HG03045 (cell line): ENCODE results near the gene BSND.

Source experiments
- ATAC-seq: cut with Tn5 transposase; IDR thresholded peaks from one replicate; pipeline ENCODE4 v1.9.1; 2021; ENCODE audit warnings: mild to moderate bottlenecking, moderate library complexity; ENCODE audit not compliant: unreplicated experiment

The BSND gene

DNA sequence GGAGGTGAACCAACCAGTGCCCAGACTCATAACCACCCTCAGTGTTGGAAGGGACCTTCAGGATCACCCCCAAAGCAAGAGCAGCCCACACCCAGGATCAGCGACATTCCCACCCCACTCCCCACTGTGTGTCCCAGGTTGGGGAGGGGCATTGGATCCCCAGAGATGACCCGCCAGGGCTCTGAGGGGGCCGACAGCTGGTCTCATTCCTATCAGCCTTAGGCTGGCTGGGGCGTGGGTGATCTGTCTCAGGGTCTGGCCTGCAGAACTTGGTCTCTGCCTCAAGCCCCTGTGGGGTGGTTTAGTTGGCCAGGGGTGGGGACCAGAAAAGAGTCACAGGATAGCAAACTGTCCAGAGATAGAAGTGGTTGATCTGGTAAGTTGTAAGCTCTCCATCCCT lies 7.8 kb upstream of the BSND start:
- ATAC-seq = no peak

DNA sequence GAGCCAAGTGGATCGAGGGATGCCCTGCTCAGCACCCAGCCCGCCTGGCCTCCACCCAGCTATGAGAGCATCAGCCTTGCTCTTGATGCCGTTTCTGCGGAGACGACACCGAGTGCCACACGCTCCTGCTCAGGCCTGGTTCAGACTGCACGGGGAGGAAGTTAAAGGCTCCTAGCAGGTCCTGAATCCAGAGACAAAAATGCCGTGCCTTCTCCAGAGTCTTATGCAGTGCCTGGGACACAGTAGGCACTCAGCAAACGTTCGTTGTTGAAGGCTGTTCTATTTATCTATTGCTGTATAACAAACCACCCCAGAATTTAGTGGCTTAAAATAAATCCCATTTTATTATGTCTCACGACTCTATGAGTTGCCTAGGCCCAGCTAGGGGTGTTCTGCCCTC lies 6.8 kb upstream of the BSND start:
- no peak for ATAC-seq

DNA sequence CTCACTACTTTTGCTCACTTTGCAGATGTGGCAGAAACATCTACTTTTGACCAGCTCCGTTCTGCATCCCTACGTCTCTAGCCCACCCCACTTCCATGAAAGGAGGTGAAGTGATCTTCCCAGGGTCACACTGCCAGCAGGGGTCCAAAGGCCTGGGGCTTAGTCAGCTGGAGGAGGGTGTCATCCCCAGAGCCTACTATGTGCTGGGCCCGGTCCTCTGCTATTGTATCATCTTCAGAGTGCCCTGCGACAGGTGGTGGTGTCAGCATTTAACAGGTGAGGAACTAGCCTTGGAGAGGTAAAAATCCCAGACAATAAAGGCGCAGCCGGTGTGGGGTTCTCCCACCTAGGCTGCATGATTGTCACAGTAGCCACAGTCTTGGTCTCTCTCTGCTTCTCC lies 5.6 kb upstream of the BSND start:
- ATAC-seq = no peak

DNA sequence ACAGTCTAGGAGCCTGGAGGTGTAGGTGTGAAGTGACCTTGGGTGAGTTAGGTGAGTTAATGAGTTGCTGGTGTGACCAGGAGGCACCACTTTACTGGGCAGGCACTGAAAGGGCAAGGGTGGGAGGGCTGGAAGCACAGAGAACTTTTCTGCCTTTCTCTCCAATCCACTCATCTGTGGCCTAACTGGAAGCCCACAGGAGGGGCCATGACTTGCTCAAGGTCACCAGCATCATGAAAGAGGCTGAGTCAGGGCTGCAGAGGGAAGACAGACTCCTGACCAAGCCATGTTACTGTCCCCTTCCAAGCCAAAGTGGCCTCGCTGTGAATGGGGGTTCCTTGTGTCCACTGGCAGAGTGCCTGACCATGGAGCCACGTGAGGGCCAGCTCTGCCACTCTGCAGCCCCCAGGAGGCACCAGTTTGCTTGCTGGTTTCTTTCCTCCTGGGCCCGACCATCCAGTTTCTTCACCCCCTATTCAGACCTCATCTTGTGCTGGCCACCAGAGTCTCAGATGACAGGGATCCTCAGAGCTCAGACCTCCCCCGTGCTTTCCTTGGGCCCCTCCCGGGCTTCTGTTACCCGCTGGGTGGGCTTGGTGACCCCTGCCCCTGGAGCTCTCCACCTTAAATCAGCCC lies 4.3 kb upstream of the BSND start:
- ATAC-seq = no peak

DNA sequence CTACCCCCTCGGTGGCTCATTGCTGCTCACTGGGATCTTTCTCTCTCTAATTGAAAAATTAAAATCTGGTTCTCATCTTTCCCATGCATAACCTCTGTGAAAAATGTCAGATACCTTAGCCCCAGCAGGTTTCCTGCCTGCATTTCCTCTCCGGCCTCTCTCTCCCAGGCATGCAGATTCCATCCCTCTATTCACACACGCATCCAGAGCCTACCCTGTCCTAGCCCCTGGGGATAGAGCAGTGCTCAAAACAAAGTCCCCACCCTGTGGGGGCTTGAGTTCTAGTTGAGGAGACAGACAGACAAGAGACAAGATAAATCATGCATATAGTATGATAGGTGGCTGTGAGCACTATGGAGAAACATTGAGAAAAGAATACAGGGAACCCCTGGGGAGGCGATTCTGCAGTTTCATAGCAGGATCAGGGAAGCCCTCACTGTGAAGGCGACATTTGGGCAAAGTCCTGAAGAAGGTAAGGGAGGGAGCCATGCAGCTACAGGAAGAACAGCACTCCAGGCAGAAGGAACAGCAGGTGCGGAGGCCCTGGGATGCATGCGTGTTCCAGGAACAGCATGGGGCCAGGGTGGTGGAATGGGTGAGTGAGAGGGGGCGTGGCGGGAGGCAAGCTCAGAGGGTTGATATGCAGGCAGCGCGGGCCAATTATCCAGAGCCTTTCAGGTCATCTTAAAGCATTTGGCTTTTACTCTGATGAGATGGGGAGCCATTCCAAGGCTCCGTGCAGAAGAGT lies 3.5 kb upstream of the BSND start:
- no peak for ATAC-seq

DNA sequence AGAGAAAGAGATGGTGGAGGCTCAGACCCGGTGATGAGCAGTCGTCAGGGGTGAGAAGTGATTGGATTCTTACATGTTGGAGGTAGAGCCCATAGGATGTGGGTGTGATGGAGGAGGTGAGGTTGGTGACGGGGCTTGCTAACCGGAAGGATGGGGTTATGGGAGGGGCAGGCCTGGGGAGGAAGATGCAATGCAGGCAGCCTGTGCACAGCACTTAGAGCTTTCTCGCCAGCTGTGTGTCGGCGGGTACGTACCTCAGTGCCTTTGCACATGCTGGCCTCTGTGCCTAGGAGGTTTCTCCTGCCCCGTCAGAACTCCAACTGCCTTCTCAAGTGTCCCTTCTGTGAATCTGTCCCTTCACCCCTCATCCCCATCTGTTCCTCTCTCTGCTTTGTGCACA lies 2.9 kb upstream of the BSND start:
- ATAC-seq = no peak

DNA sequence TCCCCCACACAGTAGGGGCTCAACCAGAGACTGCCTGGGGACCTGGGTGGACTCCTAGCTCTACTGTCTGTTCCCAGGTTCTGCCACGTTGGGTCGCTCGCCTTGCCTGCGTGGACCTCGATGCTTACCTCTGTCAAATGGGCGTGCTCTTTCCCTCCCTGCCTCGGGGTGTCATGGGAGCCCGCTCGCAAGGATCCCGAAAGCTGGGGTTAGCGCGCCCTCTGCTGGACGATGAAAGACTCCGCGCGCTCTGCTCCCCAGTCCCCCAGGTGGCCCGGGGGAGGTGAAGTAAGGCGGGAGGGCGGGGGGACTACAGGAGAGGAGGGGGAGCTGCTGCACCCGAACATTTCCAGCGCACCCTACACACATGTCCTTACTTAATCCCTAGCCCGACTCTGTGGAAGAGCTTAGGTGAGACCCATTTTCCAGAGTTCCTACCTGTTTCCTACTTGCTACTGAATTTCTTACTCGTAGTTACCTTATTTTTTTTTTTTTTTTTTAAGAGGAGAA lies 2.3 kb upstream of the BSND start:
- ATAC-seq = no peak

DNA sequence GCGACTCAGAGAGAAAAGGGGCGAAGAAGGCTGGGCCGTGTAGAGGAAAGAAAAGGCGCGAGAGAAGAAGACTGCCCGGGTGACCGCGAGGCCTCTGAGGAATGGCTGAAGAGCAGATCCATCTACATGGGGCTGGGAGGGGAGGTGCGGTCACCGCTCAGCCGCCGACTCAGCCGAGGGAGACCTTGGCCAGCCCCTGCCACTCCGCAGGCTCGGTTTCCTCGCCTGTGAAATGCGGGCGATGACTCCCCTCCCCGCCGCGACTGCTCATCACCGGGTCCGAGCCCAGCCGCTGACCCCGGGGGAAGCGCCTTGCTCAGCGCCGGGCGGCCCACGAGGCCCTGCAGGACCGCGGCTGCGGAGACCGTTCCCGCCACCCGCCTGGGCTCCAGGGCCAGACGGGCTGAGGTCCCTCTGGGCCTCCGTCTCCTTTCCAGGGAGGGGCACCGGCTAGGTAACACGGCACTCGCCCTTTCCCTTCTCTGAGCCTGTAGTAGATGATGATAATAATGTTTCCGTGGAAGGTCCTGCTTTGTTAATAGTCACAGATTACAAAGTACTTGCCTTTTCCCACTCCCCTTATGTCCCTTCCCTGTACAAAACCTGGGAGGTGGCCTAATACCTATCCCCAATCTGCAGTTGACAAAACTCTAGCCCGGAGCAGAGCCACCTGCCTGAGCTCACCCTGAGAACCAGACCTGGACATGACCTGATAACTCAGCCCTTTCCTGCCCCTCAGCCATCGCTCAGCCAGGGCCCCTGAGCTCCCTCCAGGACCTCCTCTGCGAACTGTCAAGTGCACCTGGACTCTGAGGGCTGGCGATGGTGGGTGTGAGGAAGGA lies 1.6 kb upstream of the BSND start:
- no peak for ATAC-seq

DNA sequence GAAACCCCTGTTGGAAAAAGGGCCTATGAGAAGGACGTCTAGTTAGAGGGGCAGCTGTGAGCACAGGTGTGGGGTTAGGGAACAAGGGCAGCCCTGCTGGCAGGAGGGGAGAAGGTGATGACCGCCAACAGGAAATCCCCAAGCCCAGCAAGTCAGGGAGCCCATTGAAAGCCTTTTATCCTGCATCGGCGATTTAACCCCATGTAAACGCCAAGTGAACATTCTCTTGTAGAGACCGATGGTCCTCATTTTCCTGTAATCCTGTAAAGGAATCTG lies 1.1 kb upstream of the BSND start:
- no peak for ATAC-seq

DNA sequence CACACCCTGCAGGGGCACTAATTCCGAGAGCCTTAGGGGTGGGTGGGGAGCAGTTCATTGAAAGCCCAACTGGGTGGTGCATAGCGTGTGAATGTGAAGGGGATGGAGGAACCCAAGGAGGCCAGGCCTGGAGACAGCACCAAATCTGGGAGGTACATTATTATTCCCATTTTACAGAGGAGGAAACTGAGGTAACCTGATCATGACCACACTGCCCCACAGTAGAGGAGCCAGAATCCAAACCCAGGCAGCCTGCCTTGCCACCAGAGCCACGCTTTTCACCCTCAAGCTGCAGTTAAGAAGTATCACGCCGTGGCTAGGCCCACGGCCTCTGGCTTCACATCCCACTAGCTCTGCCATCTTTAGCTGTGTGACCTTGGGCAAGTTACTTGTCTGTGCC lies 633 bp upstream of the BSND start:
- ATAC-seq = no peak

DNA sequence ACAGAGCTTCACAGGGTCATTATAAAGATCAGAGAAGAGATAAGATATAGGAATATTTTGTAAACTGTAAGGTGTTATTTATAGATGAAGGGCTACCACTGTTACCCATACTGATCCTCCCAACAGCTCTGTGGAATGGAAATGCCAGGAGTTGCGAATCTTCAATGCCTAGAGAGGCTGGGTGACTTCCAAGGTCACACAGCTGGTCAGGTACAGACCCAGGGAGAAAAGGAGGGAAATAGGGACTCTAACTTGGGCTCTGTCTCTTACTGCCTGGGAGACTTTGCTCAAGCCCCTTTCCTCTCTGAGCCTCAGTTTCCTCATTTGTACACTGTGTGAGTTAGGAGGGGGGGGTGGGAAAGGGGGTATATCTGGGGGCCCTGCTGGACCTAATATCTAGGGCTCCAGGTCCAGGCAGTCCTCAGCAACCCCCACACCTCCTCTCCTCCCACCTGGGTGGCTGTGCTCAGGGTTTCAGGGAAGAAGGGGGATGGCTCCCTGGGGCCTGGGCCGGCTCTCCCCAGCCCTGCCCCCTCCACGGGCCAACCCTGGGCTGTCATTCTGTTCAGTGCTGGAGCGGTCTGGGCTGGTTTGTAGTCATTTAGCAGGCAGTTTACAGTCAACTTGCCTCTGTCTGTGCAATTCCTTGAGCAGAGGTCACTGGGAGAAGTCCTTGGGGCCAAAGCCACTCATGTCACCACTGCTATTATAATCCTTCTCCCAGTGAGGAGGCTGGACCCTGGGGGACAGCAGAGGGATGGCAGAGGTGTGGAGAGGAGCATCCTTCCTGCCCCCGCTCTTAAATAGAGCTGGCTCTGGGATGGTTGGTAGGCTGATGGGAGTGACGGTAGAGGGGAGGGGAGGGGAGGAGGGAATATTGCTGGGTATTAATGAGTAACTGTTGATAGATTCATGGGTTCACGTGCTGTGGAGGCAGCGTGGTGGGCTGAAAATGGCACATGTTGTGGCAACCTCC lies 1.7 kb downstream of the BSND start:
- ATAC-seq = no peak

DNA sequence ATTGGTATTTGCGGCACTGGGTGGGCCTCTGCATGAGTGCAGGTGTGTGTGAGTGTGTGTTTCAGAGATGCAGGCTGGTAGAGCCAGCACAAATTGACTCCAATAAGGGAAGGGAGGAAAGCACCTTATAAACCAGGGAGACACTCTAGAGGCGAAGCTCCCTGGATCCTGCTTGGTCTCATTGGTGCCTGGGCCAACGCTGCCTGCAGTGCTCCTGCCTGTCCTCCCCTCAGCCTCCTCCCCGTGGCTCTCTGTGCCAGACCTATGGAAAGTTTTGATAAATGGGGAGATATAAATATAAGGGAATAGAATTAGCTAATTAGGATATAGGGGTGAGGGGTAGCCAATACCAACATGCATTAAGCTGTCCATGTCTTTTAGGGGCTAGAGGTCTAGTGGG lies 2.6 kb downstream of the BSND start:
- ATAC-seq = no peak

DNA sequence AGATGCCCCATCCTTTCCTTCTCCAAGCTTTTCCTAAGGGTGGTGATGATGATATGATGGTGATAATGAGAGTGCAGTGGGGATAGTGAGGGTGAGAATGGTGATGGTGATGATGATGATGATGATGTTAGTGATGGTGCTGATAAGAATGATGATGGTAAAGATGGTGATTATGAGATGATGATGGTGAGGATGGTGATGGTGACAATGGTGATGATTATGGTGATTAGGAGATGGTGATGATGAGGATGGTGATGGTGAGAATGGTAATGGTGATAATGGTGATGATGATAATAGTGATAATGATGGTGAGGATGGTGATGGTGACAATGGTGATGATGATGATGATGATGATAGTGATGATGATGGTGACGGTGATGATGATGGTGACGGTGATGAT lies 4.0 kb downstream of the BSND start:
- ATAC-seq = no peak

DNA sequence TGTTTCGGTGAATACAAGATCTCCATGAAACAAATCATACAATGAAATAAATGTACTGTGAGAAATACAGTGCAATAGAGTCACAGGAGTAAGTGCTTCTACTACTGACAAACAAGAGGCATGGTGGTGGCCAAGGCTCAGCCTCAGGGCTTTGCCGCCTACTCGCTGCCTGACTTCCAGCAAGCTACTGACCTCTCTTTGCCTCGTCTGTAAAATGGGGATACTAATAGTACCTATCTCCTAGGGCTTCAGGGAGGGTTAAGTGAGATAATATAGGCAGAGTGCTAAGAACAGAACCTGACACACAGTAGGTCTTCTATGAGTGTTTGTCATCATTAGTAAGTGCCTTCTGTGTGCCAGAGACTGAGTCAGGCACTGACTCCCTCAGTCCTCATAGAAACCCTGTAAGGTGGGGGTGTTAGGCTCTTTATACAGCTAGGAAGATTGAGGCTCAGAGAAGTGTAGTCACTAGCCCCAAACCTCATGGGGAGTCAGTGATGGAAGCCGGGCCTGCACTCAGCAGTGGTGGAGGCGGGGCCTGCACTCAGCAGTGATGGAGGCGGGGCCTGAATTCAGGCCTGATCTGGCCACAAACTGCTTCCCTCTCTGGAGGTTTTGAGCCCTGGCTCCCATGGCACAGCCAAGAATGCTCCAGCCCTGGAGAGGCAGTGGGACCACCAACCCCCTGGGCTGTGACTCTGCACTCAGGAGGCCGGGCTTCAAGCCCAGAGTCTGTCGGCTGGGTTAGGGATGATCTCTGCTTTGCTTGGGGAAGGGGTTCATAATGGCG lies 6.8 kb downstream of the BSND start:
- no peak for ATAC-seq

DNA sequence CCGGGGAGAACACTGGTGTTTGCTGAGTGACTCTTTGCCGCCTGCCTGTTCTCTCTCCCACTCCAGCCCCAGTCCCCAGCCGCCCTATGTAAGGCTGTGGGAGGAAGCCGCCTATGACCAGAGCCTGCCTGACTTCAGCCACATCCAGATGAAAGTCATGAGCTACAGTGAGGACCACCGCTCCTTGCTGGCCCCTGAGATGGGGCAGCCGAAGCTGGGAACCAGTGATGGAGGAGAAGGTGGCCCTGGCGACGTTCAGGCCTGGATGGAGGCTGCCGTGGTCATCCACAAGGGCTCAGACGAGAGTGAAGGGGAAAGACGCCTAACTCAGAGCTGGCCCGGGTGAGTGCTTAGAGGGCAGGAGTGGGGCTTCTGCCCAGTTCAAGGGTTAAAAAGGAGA lies 8.2 kb downstream of the BSND start:
- ATAC-seq = no peak

DNA sequence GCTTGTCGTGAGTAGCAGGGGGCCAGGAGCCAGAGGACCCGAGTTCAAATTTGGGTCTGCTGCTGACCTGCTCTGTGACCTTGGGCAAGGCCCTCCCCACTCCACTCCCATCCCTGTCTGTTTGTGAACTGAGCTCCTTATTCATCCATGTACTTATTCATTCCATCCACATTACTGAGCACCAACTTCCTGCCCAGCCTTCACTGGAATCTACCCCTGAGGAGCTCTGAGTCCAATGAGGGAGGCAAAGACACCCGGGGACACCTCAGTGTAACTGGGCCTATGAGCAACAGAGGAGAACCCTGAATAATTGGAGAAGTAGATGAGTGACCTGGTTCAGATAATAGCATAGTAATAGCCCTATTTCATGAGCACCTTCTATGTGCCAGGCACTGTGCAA lies 8.9 kb downstream of the BSND start:
- ATAC-seq = no peak

DNA sequence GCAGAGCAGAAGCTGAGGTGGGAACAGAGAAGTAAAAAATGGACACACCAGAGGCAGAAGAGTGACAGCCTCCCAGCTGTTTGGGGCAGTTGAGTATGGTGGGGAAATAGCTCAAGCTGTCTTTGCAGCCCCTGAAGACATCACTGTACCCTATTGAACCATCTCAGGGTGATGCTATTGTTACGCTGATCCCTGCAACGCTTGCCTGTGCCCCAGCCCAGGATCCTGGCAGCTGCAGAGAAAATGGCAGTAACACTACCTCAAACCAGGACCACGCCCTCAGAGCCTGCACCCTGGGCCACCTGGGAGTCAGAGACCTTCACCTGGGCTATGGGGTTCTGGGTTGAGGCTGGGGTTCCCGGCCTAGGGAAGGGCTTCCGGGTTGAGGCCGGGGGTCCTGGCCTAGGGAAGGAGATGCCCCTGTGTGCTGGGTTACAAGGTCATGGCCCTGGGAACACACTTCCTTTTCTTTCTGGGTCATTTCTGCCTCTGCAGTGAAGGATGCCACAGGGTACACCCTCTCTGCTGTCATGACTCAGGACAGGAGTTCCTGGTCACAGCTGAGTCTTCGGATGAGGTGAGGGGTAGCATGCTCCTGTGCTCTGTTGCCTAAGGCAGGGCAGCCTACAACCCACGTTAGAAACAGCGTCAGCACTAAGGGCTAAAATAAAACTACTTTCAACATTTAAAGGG lies 11.6 kb downstream of the BSND start:
- no peak for ATAC-seq

DNA sequence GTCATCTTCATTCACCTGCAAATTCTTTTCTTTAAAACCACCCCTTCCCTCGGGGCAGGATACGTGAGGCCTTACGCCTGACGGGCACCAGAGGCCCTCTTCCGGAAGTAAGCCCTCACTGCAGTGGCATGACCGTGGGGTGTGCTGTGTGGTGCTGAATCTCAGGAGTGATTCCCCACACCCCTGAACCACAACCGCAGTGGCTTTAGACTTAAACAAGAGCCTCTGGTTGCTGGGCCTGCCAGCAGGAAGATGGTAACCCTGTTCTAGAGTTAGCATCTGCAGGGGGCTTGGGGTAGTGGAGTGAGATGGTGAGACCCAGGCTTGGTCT lies 12.1 kb downstream of the BSND start:
- ATAC-seq = no peak

DNA sequence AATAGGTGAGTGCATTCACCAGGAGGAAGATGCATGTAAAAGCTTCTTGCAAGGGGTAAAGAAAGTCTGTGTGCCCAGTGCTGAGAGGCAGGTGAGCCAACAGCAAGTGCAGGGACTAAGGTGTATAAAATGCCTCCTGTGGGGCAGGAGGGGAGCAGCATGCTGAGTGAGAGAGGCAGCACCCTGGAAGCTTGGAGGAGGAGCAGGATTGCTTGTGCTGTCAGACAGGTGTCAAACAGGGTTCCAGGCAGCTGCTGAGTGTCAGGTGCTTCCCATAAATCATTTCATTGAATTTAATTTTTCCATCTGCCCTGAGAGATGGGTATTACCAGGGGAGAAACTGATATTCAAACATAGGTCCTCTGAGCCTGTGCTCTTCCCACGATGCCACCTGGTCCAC lies 13.9 kb downstream of the BSND start:
- no peak for ATAC-seq

DNA sequence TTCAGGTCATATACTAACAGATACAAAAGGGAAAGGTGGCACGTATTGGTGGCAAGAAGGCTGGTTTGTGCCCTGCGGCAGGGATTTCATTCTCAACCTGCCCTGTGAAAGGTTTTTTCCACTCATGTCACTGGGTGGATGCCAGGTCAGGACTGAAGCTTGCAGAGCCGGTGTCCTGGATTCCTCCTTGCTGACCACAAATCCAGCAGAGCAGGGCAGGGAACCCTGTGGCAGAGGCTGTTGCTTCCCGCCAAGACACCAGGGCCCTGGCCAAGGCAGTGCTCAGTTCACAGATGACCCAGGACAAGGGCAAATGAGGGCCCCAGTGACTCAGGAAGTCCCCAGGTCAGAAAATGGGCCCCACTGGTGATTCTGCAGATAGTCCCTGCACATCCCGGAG lies 16.4 kb downstream of the BSND start:
- ATAC-seq = no peak
